B cell (primary cell): Measurements from ENCODE around the gene CEP85. TPM values are rescaled to one million over a fixed set of nuclear protein-coding genes. Genes with fewer than 3 reads are reported as not detected.

ENCODE experiments used
- ATAC-seq: fragments of 200-7000 bp; cut with Tn5 transposase; one replicate; pipeline ENCODE4 v1.10.0; 2021; ENCODE audit warnings: low read depth, mild to moderate bottlenecking, moderate number of reproducible peaks, moderate library complexity
- CTCF ChIA-PET: fragments of 350-600 bp; sonication (Branson Sonifier 250); formaldehyde crosslinking; loops from one replicate; lab custom pipeline; 2021; ENCODE audit warnings: antibody characterized with exemption, inconsistent platforms; lab: Charles Lee
- POLR2A ChIA-PET: fragments of 350-600 bp; sonication (Branson Sonifier 250); formaldehyde crosslinking; loops from one replicate; lab custom pipeline; 2021; ENCODE audit warnings: antibody characterized with exemption; lab: Charles Lee
- DNase-seq: peaks from one replicate; pipeline ENCODE4 v3.0.0; 2013
- H2AFZ ChIP-seq: 2 replicates; pipeline ENCODE4 v1.6.1; 2012; ENCODE audit warnings: mild to moderate bottlenecking, low read depth, low read length; ENCODE audit not compliant: insufficient read depth, poor library complexity, severe bottlenecking
- H3K27ac ChIP-seq, 2 donors: 1 replicate in 1 of 2; 2 replicates in 1 of 2; pipeline ENCODE4 v1.5.1; 2012 to 2013; ENCODE audit warnings: low read length in 2 of 2, mild to moderate bottlenecking in 2 of 2, moderate library complexity in 1 of 2
- H3K27me3 ChIP-seq, 4 experiments: fragments of 200-600 bp in 1 of 4; sonication (generic) in 1 of 4; replicated peaks in 1 of 4; 1 replicate in 2 of 4; 2 replicates in 2 of 4; pipeline versions ENCODE4 v1.6.1 to v1.7.0; 2013 to 2016; ENCODE audit warnings: low read length in 3 of 4, mild to moderate bottlenecking in 2 of 4, mixed read lengths in 1 of 4, moderate library complexity in 1 of 4; ENCODE audit not compliant: insufficient read depth in 4 of 4, control insufficient read depth in 3 of 4; ENCODE audit errors: control extremely low read depth in 1 of 4
- H3K36me3 ChIP-seq, 2 experiments: replicated peaks in 1 of 2; 1 replicate in 1 of 2; 2 replicates in 1 of 2; pipeline versions ENCODE4 v1.6.1 to v1.7.1; 2013; ENCODE audit warnings: low read length in 1 of 2; ENCODE audit not compliant: insufficient read depth in 2 of 2, control insufficient read depth in 1 of 2; ENCODE audit errors: control extremely low read depth in 1 of 2, extremely low read depth in 1 of 2
- H3K4me1 ChIP-seq, 2 donors: fragments of 200-600 bp in 1 of 2; sonication (generic) in 1 of 2; 1 replicate in 1 of 2; 2 replicates in 1 of 2; pipeline versions ENCODE4 v1.5.1 to v1.6.1; 2013 to 2017; ENCODE audit warnings: low read length in 2 of 2; ENCODE audit not compliant: control insufficient read depth in 2 of 2, insufficient read depth in 2 of 2
- H3K4me2 ChIP-seq: replicated peaks from 2 replicates; pipeline ENCODE3; 2012; ENCODE audit warnings: mild to moderate bottlenecking, low read depth, low read length; ENCODE audit not compliant: poor library complexity, severe bottlenecking
- H3K4me3 ChIP-seq, 5 experiments: fragments of 200-600 bp in 1 of 5; sonication (generic) in 1 of 5; 1 replicate in 3 of 5; 2 replicates in 2 of 5; pipeline versions ENCODE4 v1.5.1 to v1.7.0; 2011 to 2016; ENCODE audit warnings: low read length in 4 of 5, mild to moderate bottlenecking in 4 of 5, low read depth in 2 of 5, control low read depth in 1 of 5, moderate library complexity in 1 of 5; ENCODE audit not compliant: insufficient read depth in 1 of 5; ENCODE audit errors: control extremely low read depth in 1 of 5, extremely low read depth in 1 of 5
- H3K79me2 ChIP-seq: fragments of 200-600 bp; sonication (generic); one replicate; pipeline ENCODE4 v1.6.0; 2016; ENCODE audit warnings: low read length; ENCODE audit not compliant: control insufficient read depth, insufficient read depth
- H3K9ac ChIP-seq: fragments of 200-600 bp; sonication (generic); 2 replicates; pipeline ENCODE4 v1.6.1; 2017; ENCODE audit warnings: mild to moderate bottlenecking, low read length, moderate library complexity
- H3K9me3 ChIP-seq, 3 donors: one replicate each; pipeline versions ENCODE4 v1.6.1 to v1.7.1; 2013; ENCODE audit warnings: low read length in 2 of 3; ENCODE audit not compliant: control insufficient read depth in 2 of 3, insufficient read depth in 1 of 3; ENCODE audit errors: control extremely low read depth in 1 of 3
- H4K20me1 ChIP-seq: 2 replicates; pipeline ENCODE4 v1.6.0; 2012; ENCODE audit warnings: mild to moderate bottlenecking, low read length; ENCODE audit not compliant: insufficient read depth, control insufficient read depth, poor library complexity, severe bottlenecking
- H3K27ac Mint-ChIP-seq: one replicate; pipeline ENCODE4 v1.8.0; 2021; ENCODE audit warnings: mixed read lengths
- H3K27me3 Mint-ChIP-seq: one replicate; pipeline ENCODE4 v1.8.0; 2021; ENCODE audit warnings: mixed read lengths
- H3K4me1 Mint-ChIP-seq: one replicate; pipeline ENCODE4 v1.8.0; 2021; ENCODE audit warnings: mixed read lengths
- H3K4me3 Mint-ChIP-seq: one replicate; pipeline ENCODE4 v1.8.0; 2021; ENCODE audit warnings: mixed read lengths
- H3K9me3 Mint-ChIP-seq: one replicate; pipeline ENCODE4 v1.8.0; 2022; ENCODE audit warnings: mixed read lengths; ENCODE audit not compliant: insufficient read depth
- CTCF ChIP-seq: fragments of 200-600 bp; IDR thresholded peaks from one replicate; pipeline ENCODE4 v1.8.0; 2022; ENCODE audit warnings: antibody characterized with exemption, mild to moderate bottlenecking
- EZH2 ChIP-seq: IDR thresholded peaks from 2 replicates; pipeline ENCODE4 v1.6.1; 2012; ENCODE audit warnings: borderline replicate concordance, low read depth, mild to moderate bottlenecking, moderate library complexity, low read length; ENCODE audit not compliant: insufficient read depth, poor library complexity, severe bottlenecking
- WGBS: methylation state at CpG from one replicate; pipeline ENCODE4 v1.1.5; 2013; ENCODE audit warnings: missing lambda C conversion rate; ENCODE audit not compliant: insufficient coverage; 5-methylcytosine and 5-hydroxymethylcytosine counted together
- intact Hi-C: fragments of 100-400 bp; cut with micrococcal nuclease; formaldehyde crosslinking; loops from one replicate; pipeline ENCODE4 v1.10.0; 2022
- polyA plus RNA-seq: library from polyadenylated mRNA; depleted of rRNA; stranded (reverse); fragments of >200 nt; gene quantifications from 2 replicates; pipeline ENCODE4 v1.2.3, GENCODE V29; 2012
- total RNA-seq, 2 donors: library from RNA; stranded (reverse); fragments of 120-200 nt in 1 of 2; gene quantifications; 1 replicate in 1 of 2; 2 replicates in 1 of 2; pipeline versions ENCODE4 v1.2.3 to v1.2.4, GENCODE V29; 2013 to 2022

CEP85 gene
- total and polyA plus RNA-seq, 2 donors (not counting 1 experiment from before 2014, with no cell fraction given), result 16.2 to 16.3 TPM

GRCh38 chr1:26281091-26281958, 47.3 kb downstream of the CEP85 start:
- Histone ChIP-seq H3K27ac (peak overlapping the region in 1 of 2 donors; percentile 81), H3K79me2 (peaks cover 43% of the 10 kb centered on the region), H3K4me2 (peak overlapping the region; percentile 95), H3K27me3 (no peaks in the 10 kb centered on the region), H2AFZ (no peak overlapping the region), H3K9me3 (no peaks in the 10 kb centered on the region), H3K36me3 (peaks cover 2 to 29% of the 10 kb centered on the region in 2 experiments), H3K4me1 (peaks cover 60 to 83% of the 10 kb centered on the region in 2 donors), H3K4me3 (peak overlapping the region in 3 of 5 experiments; percentile 83 to 93 (median 92)), H3K9ac (peak overlapping the region; percentile 80), H4K20me1 (peaks cover 22% of the 10 kb centered on the region)
- ChIA-PET CTCF (interaction anchor here (0.5 to 26.4 kb wide), 4 partner anchors 6 to 342 kb away, joined by 3 to 1400 read pairs (median 84); partner anchors contain the start of genes CD52 and UBXN11), POLR2A (interaction anchor here (0.5 to 21.9 kb wide), 4 partner anchors 8 to 119 kb away, joined by 3 to 1239 read pairs (median 34); partner anchors contain the start of gene CD52)
- H3K4me3 Mint-ChIP-seq, result peak overlapping the region; percentile 92
- ATAC-seq (no peak), DNase-seq (no peak)
- TF ChIP-seq EZH2, result no peak
- TF ChIP-seq CTCF, result no peak
- H3K27ac Mint-ChIP-seq, result peak overlapping the region; percentile 91
- intact Hi-C loops, result loop anchor here (10.0 kb wide), 1 partner anchor 1893 kb away; the partner anchor contains the start of gene PTAFR
- H3K4me1 Mint-ChIP-seq, result peaks cover 76% of the 10 kb centered on the region
- H3K27me3 Mint-ChIP-seq, result no peaks in the 10 kb centered on the region
- H3K9me3 Mint-ChIP-seq, result no peaks in the 10 kb centered on the region
- WGBS, result 100% methylated on average over 5 of the region's 5 CpGs
